ENCODE measurements around the gene EGFR.
A peak's percentile ranks its signal among the peaks of the same experiment; 100 is the strongest.

The EGFR gene

GRCh38 chr7:55155351-55156117 lies 136.7 kb downstream of the EGFR start:
- no peaks in the 10 kb centered on the region for H3K36me3 ChIP-seq (ENCODE audit: control insufficient read depth, low read length)

GRCh38 chr7:55156919-55157763 lies 138.3 kb downstream of the EGFR start:
- H3F3A ChIP-seq (ENCODE audit: control insufficient read depth, insufficient read depth), result no peaks in the 10 kb centered on the region
- no peaks in the 10 kb centered on the region for H3K27me3 ChIP-seq (ENCODE audit: control insufficient read depth, low read length)
- no peaks in the 10 kb centered on the region for H3K36me3 ChIP-seq (ENCODE audit: control insufficient read depth, low read length)
- H3K4me1 ChIP-seq (ENCODE audit: control insufficient read depth, low read length), result peaks cover 40% of the 10 kb centered on the region
- no peaks in the 10 kb centered on the region for H4K20me1 ChIP-seq (ENCODE audit: control insufficient read depth, insufficient read depth, low read depth, low read length)
- no peaks in the 10 kb centered on the region for H3K9me2 ChIP-seq (replicated peaks; ENCODE audit: control insufficient read depth, low read length)
- H3K4me2 ChIP-seq (ENCODE audit: low read length), result no peak overlapping the region
- no peak overlapping the region for H3K4me3 ChIP-seq (ENCODE audit: low read length)
- no peaks in the 10 kb centered on the region for H3K79me2 ChIP-seq (ENCODE audit: control insufficient read depth, low read length)
- TF ChIP-seq EZH2phosphoT487 (IDR thresholded peaks at IDR 0.05; ENCODE audit: borderline replicate concordance, low read length) (no peak), CTCF (IDR thresholded peaks at IDR 0.05; ENCODE audit: low read depth, low read length, poor library complexity, severe bottlenecking) (no peak)
- no peaks in the 10 kb centered on the region for H3K9me3 ChIP-seq (ENCODE audit: control insufficient read depth, insufficient read depth, low read length)
- H3K27ac ChIP-seq (ENCODE audit: low read depth, low read length), result no peak overlapping the region

More at GRCh38 chr7:55155351-55156117, 136.7 kb downstream of the EGFR start:
- Histone ChIP-seq H3K9me2 (replicated peaks; ENCODE audit: control insufficient read depth, low read length) (no peaks in the 10 kb centered on the region), H3K4me2 (ENCODE audit: low read length) (0 out of 2 replicates have a peak overlapping the region, but pooled peaks have one; percentile 17), H3K79me2 (ENCODE audit: control insufficient read depth, low read length) (no peaks in the 10 kb centered on the region), H3K27me3 (ENCODE audit: control insufficient read depth, low read length) (no peaks in the 10 kb centered on the region), H3K4me1 (ENCODE audit: control insufficient read depth, low read length) (peaks cover 43% of the 10 kb centered on the region), H3K27ac (ENCODE audit: low read depth, low read length) (peak overlapping the region; percentile 17; the same call in 1 of the 2 replicates), H3F3A (ENCODE audit: control insufficient read depth, insufficient read depth) (no peaks in the 10 kb centered on the region), H3K9me3 (ENCODE audit: control insufficient read depth, insufficient read depth, low read length) (no peaks in the 10 kb centered on the region), H4K20me1 (ENCODE audit: control insufficient read depth, insufficient read depth, low read depth, low read length) (no peaks in the 10 kb centered on the region), H3K4me3 (ENCODE audit: low read length) (0 out of 2 replicates have a peak overlapping the region, but pooled peaks have one; percentile 3)
- TF ChIP-seq CTCF (IDR thresholded peaks at IDR 0.05; ENCODE audit: low read depth, low read length, poor library complexity, severe bottlenecking) (no peak), EZH2phosphoT487 (IDR thresholded peaks at IDR 0.05; ENCODE audit: borderline replicate concordance, low read length) (no peak)

- H3K27me3 ChIP-seq (ENCODE audit: control insufficient read depth, low read length), result no peaks in the 10 kb centered on the region
- no peaks in the 10 kb centered on the region for H3F3A ChIP-seq (ENCODE audit: control insufficient read depth, insufficient read depth)
- no peaks in the 10 kb centered on the region for H3K9me2 ChIP-seq (replicated peaks; ENCODE audit: control insufficient read depth, low read length)
- H3K4me2 ChIP-seq (ENCODE audit: low read length), result no peak overlapping the region
- peaks cover 34% of the 10 kb centered on the region for H3K4me1 ChIP-seq (ENCODE audit: control insufficient read depth, low read length)
- H3K9me3 ChIP-seq (ENCODE audit: control insufficient read depth, insufficient read depth, low read length), result no peaks in the 10 kb centered on the region
- no peaks in the 10 kb centered on the region for H4K20me1 ChIP-seq (ENCODE audit: control insufficient read depth, insufficient read depth, low read depth, low read length)
- H3K36me3 ChIP-seq (ENCODE audit: control insufficient read depth, low read length), result no peaks in the 10 kb centered on the region
- no peak overlapping the region for H3K27ac ChIP-seq (ENCODE audit: low read depth, low read length)
- no peak for TF ChIP-seq EZH2phosphoT487 (IDR thresholded peaks at IDR 0.05; ENCODE audit: borderline replicate concordance, low read length)
- no peak for TF ChIP-seq CTCF (IDR thresholded peaks at IDR 0.05; ENCODE audit: low read depth, low read length, poor library complexity, severe bottlenecking)
- H3K79me2 ChIP-seq (ENCODE audit: control insufficient read depth, low read length), result no peaks in the 10 kb centered on the region
- H3K4me3 ChIP-seq (ENCODE audit: low read length), result no peak overlapping the region
Observed at GRCh38 chr7:55157764-55158105, 138.9 kb downstream of the EGFR start.
